ENCODE measurements around the gene CCNO. TPM values are rescaled to one million over a fixed set of nuclear protein-coding genes. Genes with fewer than 3 reads are reported as not detected.

The CCNO gene
- total RNA-seq, 1 donor from 2014 or later: not detected

GRCh38 chr5:55188656-55189540 lies 44.5 kb downstream of the CCNO start:
- Histone ChIP-seq H3K9me3 (ENCODE audit: control insufficient read depth in 3 of 3, low read length in 3 of 3) (no peaks in the 10 kb centered on the region), H3K4me1 (ENCODE audit: control insufficient read depth in 3 of 3, insufficient read depth in 3 of 3, low read length in 3 of 3) (no peaks in the 10 kb centered on the region), H3K36me3 (ENCODE audit: control insufficient read depth in 3 of 3, insufficient read depth in 3 of 3, low read length in 3 of 3) (no peaks in the 10 kb centered on the region), H3K9ac (ENCODE audit: low read depth in 1 of 3, low read length in 3 of 3) (no peak overlapping the region), H3K27me3 (ENCODE audit: control insufficient read depth in 3 of 3, insufficient read depth in 3 of 3, low read length in 3 of 3) (peaks cover 4 to 24% (median 13%) of the 10 kb centered on the region in 3 donors), H3K27ac (ENCODE audit: low read depth, low read length) (no peak overlapping the region), H3K4me3 (ENCODE audit: low read length in 3 of 3) (no peak overlapping the region)

GRCh38 chr5:55187370-55187769 lies 46.0 kb downstream of the CCNO start:
- H3K4me3 ChIP-seq (ENCODE audit: low read length in 3 of 3): no peak overlapping the region
- no peaks in the 10 kb centered on the region for H3K9me3 ChIP-seq (ENCODE audit: control insufficient read depth in 3 of 3, low read length in 3 of 3)
- no peaks in the 10 kb centered on the region for H3K4me1 ChIP-seq (ENCODE audit: control insufficient read depth in 3 of 3, insufficient read depth in 3 of 3, low read length in 3 of 3)
- H3K27ac ChIP-seq (ENCODE audit: low read depth, low read length): no peak overlapping the region
- H3K9ac ChIP-seq (ENCODE audit: low read depth in 1 of 3, low read length in 3 of 3): no peak overlapping the region
- H3K27me3 ChIP-seq (ENCODE audit: control insufficient read depth in 3 of 3, insufficient read depth in 3 of 3, low read length in 3 of 3): peaks cover 4 to 22% (median 10%) of the 10 kb centered on the region in 3 donors
- H3K36me3 ChIP-seq (ENCODE audit: control insufficient read depth in 3 of 3, insufficient read depth in 3 of 3, low read length in 3 of 3): no peaks in the 10 kb centered on the region

Other genes with a start within 250 kb of the CCNO start
- 0.52 TPM for gene ESM1, start 248.0 kb downstream of the CCNO start, total RNA-seq
- not detected for gene GZMK, start 209.4 kb downstream of the CCNO start, total RNA-seq
- 0.52 TPM for gene GZMA, start 131.0 kb downstream of the CCNO start, total RNA-seq
- gene GPX8, start 73.4 kb downstream of the CCNO start, total RNA-seq: 23.5 TPM
- not detected for gene CDC20B, start 60.4 kb downstream of the CCNO start, total RNA-seq
- not detected for gene MCIDAS, start 6.3 kb downstream of the CCNO start, total RNA-seq
- 20.4 TPM for gene DHX29, start 74.1 kb upstream of the CCNO start, total RNA-seq
- gene MTREX, start 74.4 kb upstream of the CCNO start, total RNA-seq: 85.1 TPM